Thymus (tissue), 11 donors: ENCODE measurements around the gene MED13L. TPM values are rescaled to one million over a fixed set of nuclear protein-coding genes. Genes with fewer than 3 reads are reported as not detected.

Experiments used
- DNase-seq, 9 donors: peaks; one replicate each; pipeline ENCODE4 v3.0.0-alpha.2; 2013; ENCODE audit warnings: low spot score in 9 of 9, low read depth in 6 of 9, missing footprints in 1 of 9
- H3K27ac ChIP-seq, 2 donors: one replicate each; pipeline ENCODE4 v1.5.1; 2013; ENCODE audit warnings: control low read depth in 1 of 2, low read depth in 1 of 2, low read length in 1 of 2, mild to moderate bottlenecking in 1 of 2, moderate library complexity in 1 of 2
- H3K27me3 ChIP-seq, 2 donors: one replicate each; pipeline ENCODE4 v1.5.1; 2013; ENCODE audit warnings: low read length in 1 of 2; ENCODE audit not compliant: control insufficient read depth in 2 of 2, insufficient read depth in 1 of 2
- H3K36me3 ChIP-seq, 2 donors: one replicate each; pipeline ENCODE4 v1.5.1; 2013; ENCODE audit warnings: low read length in 1 of 2, mild to moderate bottlenecking in 1 of 2, moderate library complexity in 1 of 2; ENCODE audit not compliant: control insufficient read depth in 2 of 2, insufficient read depth in 2 of 2
- H3K4me1 ChIP-seq, 2 donors: one replicate each; pipeline ENCODE4 v1.5.1; 2013; ENCODE audit warnings: low read length in 2 of 2; ENCODE audit not compliant: control insufficient read depth in 2 of 2, insufficient read depth in 2 of 2
- H3K4me3 ChIP-seq, 2 donors: one replicate each; pipeline ENCODE4 v1.5.1; 2013; ENCODE audit warnings: low read length in 2 of 2, control low read depth in 1 of 2, mild to moderate bottlenecking in 1 of 2
- H3K9me3 ChIP-seq, 2 donors: one replicate each; pipeline ENCODE4 v1.5.1; 2013; ENCODE audit warnings: low read length in 1 of 2, mild to moderate bottlenecking in 1 of 2; ENCODE audit not compliant: control insufficient read depth in 2 of 2, insufficient read depth in 1 of 2
- WGBS: extraction: QIAGEN DNeasy Blood & Tissue Kit; methylation state at CpG from one replicate; pipeline ENCODE4 v1.1.7; 2013; 5-methylcytosine and 5-hydroxymethylcytosine counted together
- polyA plus RNA-seq: library from polyadenylated mRNA; stranded (reverse); fragments of 200-250 nt; gene quantifications from one replicate; pipeline ENCODE4 v1.2.3, GENCODE V29; 2013
- total RNA-seq: library from RNA; stranded (reverse); fragments of 120-200 nt; gene quantifications from one replicate; pipeline ENCODE4 v1.2.4, GENCODE V29; 2013
- donor health status: healthy.

MED13L gene
- total and polyA plus RNA-seq, 2 donors, result 34.0 to 141 TPM

DNA sequence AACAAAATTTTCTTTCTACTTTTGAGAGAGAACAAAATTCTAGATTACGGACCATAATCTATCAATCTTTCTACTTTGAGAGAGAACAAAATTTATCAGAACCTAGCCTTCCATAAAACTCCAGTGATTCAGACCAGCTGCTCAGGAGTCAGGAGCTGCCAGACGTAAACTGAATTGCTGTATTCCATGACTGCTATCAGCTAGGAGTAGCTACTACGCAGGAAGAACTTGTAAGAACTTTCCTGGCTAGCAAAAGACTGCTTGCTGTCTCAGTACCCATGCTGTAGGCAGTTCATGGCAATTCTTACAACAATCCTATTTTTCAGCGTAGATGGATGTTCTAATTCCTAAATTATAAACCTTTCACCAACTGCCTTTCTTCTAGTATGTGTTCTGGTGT is 73.3 kb downstream of the MED13L start:
- no peak overlapping the region for H3K4me3 ChIP-seq
- H3K4me1 ChIP-seq, result no peaks in the 10 kb centered on the region
- H3K27ac ChIP-seq, result peak overlapping the region in 1 of 2 donors; percentile 5
- no peaks in the 10 kb centered on the region for H3K9me3 ChIP-seq
- DNase-seq, result no peak
- no peaks in the 10 kb centered on the region for H3K27me3 ChIP-seq
- peaks cover 5 to 18% of the 10 kb centered on the region in 2 donors for H3K36me3 ChIP-seq
- 98% methylated on average over 4 of the region's 4 CpGs for WGBS

DNA sequence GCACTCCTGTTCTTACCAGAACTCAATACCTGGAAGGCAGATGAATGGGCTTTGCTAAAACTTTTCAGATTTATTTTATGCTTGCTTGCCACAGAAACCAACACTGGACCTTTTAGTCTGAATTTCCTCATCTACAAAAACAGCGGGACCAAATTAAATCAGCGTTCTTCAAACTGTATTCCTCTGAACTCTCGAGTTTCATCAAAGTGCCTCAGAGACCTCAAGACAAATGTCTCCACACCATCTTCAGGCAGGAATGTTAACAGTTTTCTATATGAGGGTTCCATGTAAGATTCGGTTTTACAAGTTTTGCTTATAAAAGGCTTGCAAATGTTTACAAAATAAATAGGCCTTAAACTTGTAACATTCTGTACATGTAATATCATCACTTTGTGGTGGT is 74.6 kb downstream of the MED13L start:
- H3K36me3 ChIP-seq, result peaks cover 5 to 21% of the 10 kb centered on the region in 2 donors
- H3K27ac ChIP-seq, result no peak overlapping the region
- no peaks in the 10 kb centered on the region for H3K9me3 ChIP-seq
- peaks cover 0 to 3% of the 10 kb centered on the region in 2 donors for H3K4me1 ChIP-seq
- no peaks in the 10 kb centered on the region for H3K27me3 ChIP-seq
- H3K4me3 ChIP-seq, result no peak overlapping the region
- WGBS, result 95% methylated on average over 4 of the region's 4 CpGs
- no peak for DNase-seq

DNA sequence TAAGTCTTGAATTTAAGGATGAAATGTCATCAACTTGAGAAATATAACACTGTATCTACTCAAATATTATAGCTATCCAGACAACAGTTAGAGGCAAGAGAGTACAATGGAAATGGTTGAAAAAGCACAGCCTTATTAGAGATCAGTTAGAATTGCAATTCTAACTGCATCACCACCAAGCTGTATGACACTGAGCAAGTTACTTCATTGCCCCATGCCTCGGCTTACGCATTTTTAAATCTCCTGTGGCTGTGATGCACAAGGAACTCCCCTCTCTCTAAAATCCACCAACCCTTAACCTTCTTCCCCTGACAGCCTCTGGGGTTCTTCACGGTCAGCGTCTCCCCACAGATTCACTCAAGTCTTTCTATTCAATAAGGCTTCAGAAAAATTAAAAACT is 75.1 kb downstream of the MED13L start:
- Histone ChIP-seq H3K27ac (no peak overlapping the region), H3K9me3 (no peaks in the 10 kb centered on the region), H3K36me3 (peaks cover 5 to 21% of the 10 kb centered on the region in 2 donors), H3K4me1 (peaks cover 0 to 3% of the 10 kb centered on the region in 2 donors), H3K4me3 (no peak overlapping the region), H3K27me3 (no peaks in the 10 kb centered on the region)
- 97% methylated on average over 4 of the region's 4 CpGs for WGBS
- DNase-seq, result no peak

DNA sequence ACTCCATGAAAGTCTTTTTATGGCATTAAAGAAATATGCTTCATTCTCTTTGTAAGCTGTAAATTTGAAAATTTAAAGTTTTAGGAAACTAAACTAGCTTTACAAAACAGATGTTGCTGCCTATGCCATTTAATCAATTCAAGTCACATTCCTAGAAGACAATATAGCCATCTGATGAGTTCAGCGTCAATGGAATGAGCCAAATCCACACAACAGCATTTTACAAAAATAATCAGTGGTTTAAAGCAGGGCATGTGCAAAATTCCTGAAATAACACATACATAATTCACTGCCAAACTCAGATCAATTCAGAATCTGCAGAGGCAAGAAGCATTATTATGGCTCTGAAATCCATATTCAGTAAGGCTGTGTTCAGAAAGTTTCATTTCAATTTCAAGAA is 75.6 kb downstream of the MED13L start:
- DNase-seq, result no peak
- no peak overlapping the region for H3K27ac ChIP-seq
- 99% methylated on average over 1 of the region's 1 CpG for WGBS
- H3K4me1 ChIP-seq, result peaks cover 0 to 3% of the 10 kb centered on the region in 2 donors
- no peaks in the 10 kb centered on the region for H3K27me3 ChIP-seq
- H3K36me3 ChIP-seq, result peaks cover 5 to 21% of the 10 kb centered on the region in 2 donors
- no peak overlapping the region for H3K4me3 ChIP-seq
- H3K9me3 ChIP-seq, result no peaks in the 10 kb centered on the region

DNA sequence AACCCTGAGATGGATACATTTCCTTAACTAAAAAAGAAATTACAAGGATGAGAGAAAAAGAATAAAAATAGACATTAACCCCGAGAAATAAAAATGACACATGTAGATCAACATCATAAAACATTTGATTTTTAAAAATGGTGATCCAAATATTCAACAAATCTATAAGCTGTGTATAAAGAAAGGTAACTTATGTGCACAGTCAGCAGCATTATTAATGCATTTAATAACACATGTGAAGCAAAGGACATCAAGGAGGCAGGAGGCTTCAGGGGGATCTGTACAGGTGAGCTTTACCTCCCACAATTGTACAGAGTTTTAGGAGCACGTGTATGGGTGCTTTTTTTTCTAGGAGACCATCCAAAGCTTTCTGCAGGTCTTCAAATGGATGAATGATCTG is 76.1 kb downstream of the MED13L start:
- Histone ChIP-seq H3K27me3 (no peaks in the 10 kb centered on the region), H3K4me3 (no peak overlapping the region), H3K27ac (no peak overlapping the region), H3K9me3 (no peaks in the 10 kb centered on the region), H3K4me1 (peaks cover 0 to 3% of the 10 kb centered on the region in 2 donors), H3K36me3 (peaks cover 5 to 21% of the 10 kb centered on the region in 2 donors)
- no peak for DNase-seq
- 90% methylated on average over 2 of the region's 2 CpGs for WGBS

DNA sequence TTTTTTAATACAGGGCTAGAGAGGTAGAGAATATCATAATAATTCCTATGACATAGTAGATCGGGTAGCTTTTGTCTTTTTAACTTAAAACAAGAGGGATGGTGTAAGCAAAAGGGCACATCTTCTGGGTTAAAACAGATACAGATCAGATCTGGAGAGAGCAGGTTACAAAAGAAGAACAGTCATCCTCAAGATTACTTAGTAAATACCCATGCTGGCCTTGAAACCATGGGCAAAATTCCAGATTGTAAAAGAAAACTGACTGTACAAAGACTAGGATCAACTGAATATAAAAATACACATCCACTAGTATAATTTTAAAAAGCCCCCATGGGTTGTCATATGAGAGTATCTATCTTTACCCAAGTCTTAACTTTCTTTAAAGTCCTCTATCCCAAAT is 76.7 kb downstream of the MED13L start:
- Histone ChIP-seq H3K36me3 (peaks cover 5 to 21% of the 10 kb centered on the region in 2 donors), H3K9me3 (no peaks in the 10 kb centered on the region), H3K4me1 (peaks cover 3 to 5% of the 10 kb centered on the region in 2 donors), H3K4me3 (no peak overlapping the region), H3K27me3 (no peaks in the 10 kb centered on the region), H3K27ac (no peak overlapping the region)
- WGBS, result 91% methylated on average over 1 of the region's 1 CpG
- DNase-seq, result no peak

DNA sequence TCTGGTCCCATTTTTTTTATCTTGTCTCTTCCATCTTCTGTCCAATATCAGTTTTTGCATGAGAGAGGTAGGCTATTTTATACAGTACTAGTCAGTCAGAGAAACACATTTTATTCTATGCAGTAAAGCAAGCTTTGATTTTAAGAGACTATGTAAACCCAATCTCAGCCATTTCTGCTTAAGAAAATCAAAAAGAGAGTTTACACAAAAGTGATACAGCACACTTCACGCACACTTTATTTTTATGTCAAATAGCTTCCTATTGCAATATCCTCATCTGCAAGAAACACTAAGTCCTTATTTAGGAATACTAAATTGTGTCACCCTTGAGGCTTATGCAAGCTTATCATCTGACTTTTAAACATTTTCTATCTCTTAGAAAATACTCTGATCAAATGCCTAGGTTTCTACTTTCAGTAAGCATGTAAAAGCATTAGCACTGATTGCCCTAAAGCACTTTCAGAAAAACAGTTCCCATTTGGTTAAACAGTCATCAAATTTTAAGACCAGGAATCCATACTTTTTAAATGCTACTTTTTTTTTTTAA is 78.3 kb downstream of the MED13L start:
- peaks cover 9 to 12% of the 10 kb centered on the region in 2 donors for H3K4me1 ChIP-seq
- WGBS, result 92% methylated on average over 1 of the region's 1 CpG

DNA sequence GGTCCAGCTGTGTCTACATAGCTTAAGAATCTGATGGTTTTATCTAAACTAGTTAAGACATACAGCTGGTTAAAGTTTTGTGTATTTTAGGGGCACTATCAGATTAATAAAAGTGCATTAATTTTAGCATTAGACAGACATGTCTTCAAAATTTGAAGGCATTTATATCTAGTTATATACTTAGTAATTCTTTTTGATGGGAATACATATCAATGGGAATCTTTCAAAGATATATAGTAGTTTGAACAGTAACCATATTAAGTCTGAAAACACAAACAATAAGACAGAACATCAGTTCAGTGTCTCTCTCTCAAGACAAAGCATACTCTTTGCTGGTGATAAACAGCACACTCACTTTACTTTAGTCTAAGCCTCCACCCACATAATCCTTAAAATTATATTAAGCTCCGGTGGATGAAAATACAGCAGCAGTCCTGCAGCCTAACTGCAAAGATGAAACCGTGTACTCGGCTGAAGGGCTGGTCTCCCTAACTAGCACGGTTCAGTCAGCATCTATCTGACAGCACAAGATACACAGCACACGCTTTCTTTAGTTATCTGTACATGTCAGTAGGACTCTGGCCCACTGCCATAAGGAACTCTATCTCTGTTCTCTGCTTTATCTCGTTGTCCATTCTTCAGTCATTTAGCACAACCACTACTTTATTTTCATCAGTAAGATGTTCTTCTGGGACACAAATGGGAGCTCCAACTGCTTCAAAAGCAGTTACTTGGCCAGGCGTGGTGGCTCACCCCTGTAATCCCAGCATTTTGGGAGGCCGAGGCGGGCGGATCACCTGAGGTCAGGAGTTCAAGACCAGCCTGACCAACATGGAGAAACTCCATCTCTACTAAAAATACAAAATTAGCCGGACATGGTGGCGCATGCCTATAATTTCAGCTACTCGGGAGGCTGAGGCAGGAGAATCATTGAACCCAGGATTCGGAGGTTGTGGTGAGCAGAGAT is 80.5 kb downstream of the MED13L start:
- H3K36me3 ChIP-seq, result peaks cover 2 to 3% of the 10 kb centered on the region in 2 donors
- no peak overlapping the region for H3K4me3 ChIP-seq
- WGBS, result 93% methylated on average over 14 of the region's 14 CpGs
- no peaks in the 10 kb centered on the region for H3K9me3 ChIP-seq
- H3K27me3 ChIP-seq, result no peaks in the 10 kb centered on the region
- H3K27ac ChIP-seq, result no peak overlapping the region
- peaks cover 9 to 12% of the 10 kb centered on the region in 2 donors for H3K4me1 ChIP-seq
- DNase-seq, result no peak

More for the DNA sequence above, 78.3 kb downstream of the MED13L start:
- no peak for DNase-seq
- H3K4me3 ChIP-seq, result no peak overlapping the region
- H3K9me3 ChIP-seq, result no peaks in the 10 kb centered on the region
- H3K36me3 ChIP-seq, result peaks cover 2 to 12% of the 10 kb centered on the region in 2 donors
- no peak overlapping the region for H3K27ac ChIP-seq
- no peaks in the 10 kb centered on the region for H3K27me3 ChIP-seq

DNA sequence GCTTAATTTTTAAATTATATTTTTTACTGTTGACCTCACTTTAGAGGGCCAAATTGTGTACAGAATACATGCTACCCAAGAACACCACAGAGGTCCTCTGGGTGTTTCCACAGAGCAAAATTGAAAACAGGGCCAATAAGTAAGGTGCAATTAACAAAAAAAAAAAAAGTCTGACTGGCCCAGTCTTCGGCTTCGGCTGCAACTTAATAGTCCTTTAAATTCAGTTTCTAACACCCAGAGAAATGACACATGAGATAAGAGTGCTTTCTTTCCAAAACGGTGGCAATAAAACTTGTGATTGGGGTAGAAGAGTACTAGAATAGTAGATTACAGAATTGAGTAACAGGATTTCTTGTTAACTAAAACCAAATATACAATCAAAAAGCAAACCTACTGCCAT is 81.3 kb downstream of the MED13L start:
- 84% methylated on average over 3 of the region's 3 CpGs for WGBS
- DNase-seq, result no peak
- no peaks in the 10 kb centered on the region for H3K27me3 ChIP-seq
- H3K4me3 ChIP-seq, result no peak overlapping the region
- H3K9me3 ChIP-seq, result no peaks in the 10 kb centered on the region
- peaks cover 2 to 3% of the 10 kb centered on the region in 2 donors for H3K36me3 ChIP-seq
- H3K4me1 ChIP-seq, result peaks cover 9 to 12% of the 10 kb centered on the region in 2 donors
- H3K27ac ChIP-seq, result no peak overlapping the region
